PC-3 (cell line): ENCODE measurements around the gene TMEM44. TPM values are rescaled to one million over a fixed set of nuclear protein-coding genes. Genes with fewer than 3 reads are reported as not detected.

ENCODE experiments used
- ATAC-seq: fragments of 200-7000 bp; cut with Tn5 transposase; 2 replicates; pipeline ENCODE4 v1.9.1; 2020; ENCODE audit warnings: mild to moderate bottlenecking, moderate library complexity
- BruUV-seq: library from RNA; stranded (reverse); fragments of 400-500 nt; replicated peaks from 2 replicates; lab custom pipeline; 2021; lab: Mats Ljungman, UMichigan
- CTCF ChIA-PET: fragments of 300-600 bp; sonication (Branson Sonifier 250); formaldehyde crosslinking; loops from one replicate; lab custom pipeline; 2022; ENCODE audit warnings: antibody characterized with exemption; lab: Charles Lee
- POLR2A ChIA-PET: fragments of 300-600 bp; sonication (Branson Sonifier 250); formaldehyde crosslinking; loops from one replicate; lab custom pipeline; 2022; ENCODE audit warnings: antibody characterized with exemption; ENCODE audit not compliant: unreplicated experiment; lab: Charles Lee
- DNase-seq: peaks from one replicate; pipeline ENCODE4 v3.0.0-alpha.2; 2015
- H2AFZ ChIP-seq: fragments of 300-600 bp; sonication (generic); 2 replicates; pipeline ENCODE4 v1.6.0; 2016; ENCODE audit warnings: antibody characterized with exemption, low read length
- H3F3A ChIP-seq: fragments of 300-600 bp; sonication (generic); one replicate; pipeline ENCODE4 v1.6.0; 2017; ENCODE audit warnings: antibody characterized with exemption, low read length, control low read depth, mild to moderate bottlenecking; ENCODE audit not compliant: unreplicated experiment
- H3K27ac ChIP-seq: fragments of 300-600 bp; sonication (generic); 2 replicates; pipeline ENCODE4 v1.5.1; 2016; ENCODE audit warnings: mild to moderate bottlenecking, low read length
- H3K27me3 ChIP-seq: fragments of 300-600 bp; sonication (generic); 2 replicates; pipeline ENCODE4 v1.6.1; 2016; ENCODE audit warnings: low read length, mixed read lengths
- H3K36me3 ChIP-seq: fragments of 300-600 bp; sonication (generic); 2 replicates; pipeline ENCODE4 v1.6.1; 2016; ENCODE audit warnings: low read depth, mixed run types, low read length, mixed read lengths
- H3K4me1 ChIP-seq: fragments of 300-600 bp; sonication (generic); 2 replicates; pipeline ENCODE4 v1.5.1; 2016; ENCODE audit warnings: low read length; ENCODE audit not compliant: insufficient read depth
- H3K4me2 ChIP-seq: fragments of 300-600 bp; sonication (generic); 2 replicates; pipeline ENCODE4 v1.6.0; 2016; ENCODE audit warnings: low read length
- H3K4me3 ChIP-seq: fragments of 300-600 bp; sonication (generic); 2 replicates; pipeline ENCODE4 v1.5.1; 2016; ENCODE audit warnings: mild to moderate bottlenecking, low read length, mixed read lengths
- H3K79me2 ChIP-seq: fragments of 300-600 bp; sonication (generic); 2 replicates; pipeline ENCODE4 v1.6.1; 2017; ENCODE audit warnings: low read length, mixed read lengths
- H3K9ac ChIP-seq: fragments of 300-600 bp; sonication (generic); 2 replicates; pipeline ENCODE4 v1.6.0; 2016; ENCODE audit warnings: mild to moderate bottlenecking, low read length
- H3K9me2 ChIP-seq: fragments of 300-600 bp; sonication (generic); replicated peaks from 2 replicates; pipeline ENCODE4 v1.6.1; 2016; ENCODE audit warnings: mixed run types, low read length, mixed read lengths
- H3K9me3 ChIP-seq: fragments of 300-600 bp; sonication (generic); 2 replicates; pipeline ENCODE4 v1.6.1; 2016; ENCODE audit warnings: low read length, mixed read lengths
- H4K20me1 ChIP-seq: fragments of 300-600 bp; sonication (generic); 2 replicates; pipeline ENCODE4 v1.6.1; 2016; ENCODE audit warnings: low read length, mixed read lengths
- EZH2 ChIP-seq: fragments of 300-600 bp; sonication (generic); IDR thresholded peaks from one replicate; pipeline ENCODE4 v1.6.1; 2017; ENCODE audit warnings: antibody characterized with exemption, mild to moderate bottlenecking, low read length; ENCODE audit not compliant: unreplicated experiment
- EZH2phosphoT487 ChIP-seq: fragments of 300-600 bp; sonication (generic); IDR thresholded peaks from 2 replicates; pipeline ENCODE4 v1.6.1; 2018; ENCODE audit warnings: mild to moderate bottlenecking, antibody characterized with exemption, low read length, borderline replicate concordance
- intact Hi-C: fragments of 100-400 bp; cut with micrococcal nuclease; formaldehyde crosslinking; loops from 2 replicates; pipeline ENCODE4 v1.9.0; 2023
- total RNA-seq: library from RNA; depleted of rRNA; stranded (reverse); fragments of >200 nt; gene quantifications from 2 replicates; pipeline ENCODE4 v1.2.3, GENCODE V29; 2014
- TF ChIP-seq, protein P1 (sequence below): fragments of 300-600 bp; sonication (generic); conservative IDR thresholded peaks from 2 replicates; pipeline ENCODE4 v1.5.1; 2017; ENCODE audit warnings: antibody characterized with exemption, low read depth, mild to moderate bottlenecking, low read length

The TMEM44 gene
- total RNA-seq, 1 experiment from 2014 or later, result 16.6 TPM

GRCh38 chr3:194561306-194561974 is 71.8 kb downstream of the TMEM44 start:
- ChIA-PET POLR2A (no interaction called here), CTCF (no interaction called here)
- Histone ChIP-seq H3K4me1 (peaks cover 23% of the 10 kb centered on the region), H2AFZ (no peak overlapping the region), H3K9ac (no peak overlapping the region), H3K9me2 (no peaks in the 10 kb centered on the region), H3K4me2 (no peak overlapping the region; the same call in 1 of the 2 replicates), H3K27me3 (no peaks in the 10 kb centered on the region), H3K79me2 (no peaks in the 10 kb centered on the region), H3K36me3 (no peaks in the 10 kb centered on the region), H4K20me1 (no peaks in the 10 kb centered on the region), H3K9me3 (no peaks in the 10 kb centered on the region), H3K4me3 (no peak overlapping the region), H3K27ac (peak overlapping the region; percentile 39; the same call in 1 of the 2 replicates), H3F3A (no peaks in the 10 kb centered on the region)
- intact Hi-C loops, result no loop called here
- no TSS peak for BruUV-seq
- TF ChIP-seq, protein P1, sequence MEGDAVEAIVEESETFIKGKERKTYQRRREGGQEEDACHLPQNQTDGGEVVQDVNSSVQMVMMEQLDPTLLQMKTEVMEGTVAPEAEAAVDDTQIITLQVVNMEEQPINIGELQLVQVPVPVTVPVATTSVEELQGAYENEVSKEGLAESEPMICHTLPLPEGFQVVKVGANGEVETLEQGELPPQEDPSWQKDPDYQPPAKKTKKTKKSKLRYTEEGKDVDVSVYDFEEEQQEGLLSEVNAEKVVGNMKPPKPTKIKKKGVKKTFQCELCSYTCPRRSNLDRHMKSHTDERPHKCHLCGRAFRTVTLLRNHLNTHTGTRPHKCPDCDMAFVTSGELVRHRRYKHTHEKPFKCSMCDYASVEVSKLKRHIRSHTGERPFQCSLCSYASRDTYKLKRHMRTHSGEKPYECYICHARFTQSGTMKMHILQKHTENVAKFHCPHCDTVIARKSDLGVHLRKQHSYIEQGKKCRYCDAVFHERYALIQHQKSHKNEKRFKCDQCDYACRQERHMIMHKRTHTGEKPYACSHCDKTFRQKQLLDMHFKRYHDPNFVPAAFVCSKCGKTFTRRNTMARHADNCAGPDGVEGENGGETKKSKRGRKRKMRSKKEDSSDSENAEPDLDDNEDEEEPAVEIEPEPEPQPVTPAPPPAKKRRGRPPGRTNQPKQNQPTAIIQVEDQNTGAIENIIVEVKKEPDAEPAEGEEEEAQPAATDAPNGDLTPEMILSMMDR, result no peak
- TF ChIP-seq EZH2phosphoT487 (no peak), EZH2 (no peak)
- ATAC-seq, result peak; percentile 45; the same call in 1 of the 2 replicates
- peak; percentile 67 for DNase-seq

- Histone ChIP-seq H4K20me1 (no peaks in the 10 kb centered on the region), H3K79me2 (no peaks in the 10 kb centered on the region), H3K4me1 (peaks cover 16% of the 10 kb centered on the region), H3F3A (no peaks in the 10 kb centered on the region), H3K9me3 (no peaks in the 10 kb centered on the region), H2AFZ (no peak overlapping the region), H3K36me3 (no peaks in the 10 kb centered on the region), H3K9ac (no peak overlapping the region), H3K4me3 (no peak overlapping the region), H3K4me2 (no peak overlapping the region), H3K9me2 (no peaks in the 10 kb centered on the region), H3K27me3 (no peaks in the 10 kb centered on the region), H3K27ac (no peak overlapping the region)
- intact Hi-C loops, result no loop called here
- BruUV-seq, result no TSS peak
- no peak for DNase-seq
- no peak for TF ChIP-seq EZH2phosphoT487
- TF ChIP-seq EZH2, result no peak
- TF ChIP-seq, protein P1, result no peak
- ChIA-PET CTCF (no interaction called here), POLR2A (no interaction called here)
- no peak for ATAC-seq
Observed at GRCh38 chr3:194560047-194560446, 73.2 kb downstream of the TMEM44 start.

GRCh38 chr3:194559530-194559929 is 73.7 kb downstream of the TMEM44 start:
- Histone ChIP-seq H3K4me2 (no peak overlapping the region), H3K9ac (no peak overlapping the region), H3K36me3 (no peaks in the 10 kb centered on the region), H2AFZ (no peak overlapping the region), H3K27me3 (no peaks in the 10 kb centered on the region), H4K20me1 (no peaks in the 10 kb centered on the region), H3K79me2 (no peaks in the 10 kb centered on the region), H3F3A (no peaks in the 10 kb centered on the region), H3K9me2 (no peaks in the 10 kb centered on the region), H3K27ac (no peak overlapping the region), H3K4me3 (no peak overlapping the region), H3K4me1 (peaks cover 16% of the 10 kb centered on the region), H3K9me3 (no peaks in the 10 kb centered on the region)
- intact Hi-C loops, result no loop called here
- DNase-seq (no peak), ATAC-seq (no peak)
- no TSS peak for BruUV-seq
- CTCF ChIA-PET, result no interaction called here
- POLR2A ChIA-PET, result no interaction called here
- TF ChIP-seq, protein P1, result no peak
- TF ChIP-seq EZH2phosphoT487, result no peak
- no peak for TF ChIP-seq EZH2
